Activated CD8-positive, alpha-beta T cell treated with anti-CD3 and anti-CD28 coated beads for 36 hours (primary cell): ENCODE data around the gene NYNRIN. TPM values are rescaled to one million over a fixed set of nuclear protein-coding genes. Genes with fewer than 3 reads are reported as not detected.
"Not testable (repeated sequence)": the region's sequence is repeated elsewhere in the genome, so short reads cannot be mapped to it uniquely, and the experiment has no call there.

Experiments used
- ATAC-seq: fragments of 200-7000 bp; cut with Tn5 transposase; one replicate; pipeline ENCODE4 v1.10.0; 2021; ENCODE audit warnings: mild to moderate bottlenecking, moderate library complexity
- CTCF ChIA-PET: fragments of 350-600 bp; sonication (Branson Sonifier 250); formaldehyde crosslinking; loops from one replicate; lab custom pipeline; 2021; ENCODE audit warnings: antibody characterized with exemption; lab: Charles Lee
- POLR2A ChIA-PET: fragments of 350-600 bp; sonication (Branson Sonifier 250); formaldehyde crosslinking; loops from one replicate; lab custom pipeline; 2021; ENCODE audit warnings: antibody characterized with exemption; lab: Charles Lee
- DNase-seq: peaks from one replicate; pipeline ENCODE4 v3.0.0-alpha.2; 2020
- H3K27ac Mint-ChIP-seq: one replicate; pipeline ENCODE4 v1.8.0; 2021; ENCODE audit warnings: mild to moderate bottlenecking, mixed read lengths
- H3K27me3 Mint-ChIP-seq: one replicate; pipeline ENCODE4 v1.8.0; 2021; ENCODE audit warnings: mixed read lengths
- H3K36me3 Mint-ChIP-seq: one replicate; pipeline ENCODE4 v1.8.0; 2021; ENCODE audit warnings: low read depth, mixed read lengths
- H3K4me1 Mint-ChIP-seq: one replicate; pipeline ENCODE4 v1.8.0; 2021; ENCODE audit warnings: low read depth, mixed read lengths
- H3K4me3 Mint-ChIP-seq: one replicate; pipeline ENCODE4 v1.8.0; 2021; ENCODE audit warnings: mild to moderate bottlenecking, moderate library complexity, mixed read lengths
- H3K9me3 Mint-ChIP-seq: one replicate; pipeline ENCODE4 v1.8.0; 2021; ENCODE audit warnings: mixed read lengths
- intact Hi-C: fragments of 100-400 bp; cut with micrococcal nuclease; formaldehyde crosslinking; loops from one replicate; pipeline ENCODE4 v1.10.0; 2022
- total RNA-seq, 2 experiments: library from RNA; stranded (reverse); gene quantifications; one replicate each; pipeline ENCODE4 v1.2.3, GENCODE V29; 2021
- TF ChIP-seq, protein P1 (sequence below): fragments of 200-600 bp; IDR thresholded peaks from one replicate; pipeline ENCODE4 v1.8.0; 2022; ENCODE audit warnings: antibody characterized with exemption, mild to moderate bottlenecking

The NYNRIN gene
- total RNA-seq, 2 experiments from 2014 or later, result 0.05 to 0.27 TPM

DNA sequence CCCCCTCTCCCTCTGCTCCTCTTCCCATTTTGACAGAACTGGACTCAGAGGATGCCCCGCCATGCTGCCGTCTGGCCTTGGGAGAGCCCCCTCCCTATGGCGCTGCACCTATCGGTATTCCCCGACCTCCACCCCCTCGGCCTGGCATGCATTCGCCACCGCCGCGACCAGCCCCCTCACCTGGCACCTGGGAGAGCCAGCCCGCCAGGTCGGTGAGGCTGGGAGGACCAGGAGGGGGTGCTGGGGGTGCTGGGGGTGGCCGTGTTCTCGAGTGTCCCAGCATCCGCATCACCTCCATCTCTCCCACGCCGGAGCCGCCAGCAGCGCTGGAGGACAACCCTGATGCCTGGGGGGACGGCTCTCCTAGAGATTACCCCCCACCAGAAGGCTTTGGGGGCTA lies 29.3 kb upstream of the NYNRIN start:
- Mint-ChIP-seq H3K4me1 (peaks cover 32% of the 10 kb centered on the region), H3K27me3 (peaks cover 33% of the 10 kb centered on the region), H3K36me3 (no peaks in the 10 kb centered on the region), H3K9me3 (no peaks in the 10 kb centered on the region), H3K4me3 (peak overlapping the region; percentile 17), H3K27ac (no peak overlapping the region)
- TF ChIP-seq, protein P1, sequence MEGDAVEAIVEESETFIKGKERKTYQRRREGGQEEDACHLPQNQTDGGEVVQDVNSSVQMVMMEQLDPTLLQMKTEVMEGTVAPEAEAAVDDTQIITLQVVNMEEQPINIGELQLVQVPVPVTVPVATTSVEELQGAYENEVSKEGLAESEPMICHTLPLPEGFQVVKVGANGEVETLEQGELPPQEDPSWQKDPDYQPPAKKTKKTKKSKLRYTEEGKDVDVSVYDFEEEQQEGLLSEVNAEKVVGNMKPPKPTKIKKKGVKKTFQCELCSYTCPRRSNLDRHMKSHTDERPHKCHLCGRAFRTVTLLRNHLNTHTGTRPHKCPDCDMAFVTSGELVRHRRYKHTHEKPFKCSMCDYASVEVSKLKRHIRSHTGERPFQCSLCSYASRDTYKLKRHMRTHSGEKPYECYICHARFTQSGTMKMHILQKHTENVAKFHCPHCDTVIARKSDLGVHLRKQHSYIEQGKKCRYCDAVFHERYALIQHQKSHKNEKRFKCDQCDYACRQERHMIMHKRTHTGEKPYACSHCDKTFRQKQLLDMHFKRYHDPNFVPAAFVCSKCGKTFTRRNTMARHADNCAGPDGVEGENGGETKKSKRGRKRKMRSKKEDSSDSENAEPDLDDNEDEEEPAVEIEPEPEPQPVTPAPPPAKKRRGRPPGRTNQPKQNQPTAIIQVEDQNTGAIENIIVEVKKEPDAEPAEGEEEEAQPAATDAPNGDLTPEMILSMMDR, result no peak
- ChIA-PET CTCF (interaction anchor here (6.3 kb wide), 1 partner anchor 36 kb away, joined by 30 read pairs; the partner anchor contains the start of gene ADCY4), POLR2A (no interaction called here)
- DNase-seq (no peak), ATAC-seq (no peak)
- intact Hi-C loops, result loop anchor here (5.0 kb wide), 1 partner anchor 63 kb away; no protein-coding TSS in a partner anchor

DNA sequence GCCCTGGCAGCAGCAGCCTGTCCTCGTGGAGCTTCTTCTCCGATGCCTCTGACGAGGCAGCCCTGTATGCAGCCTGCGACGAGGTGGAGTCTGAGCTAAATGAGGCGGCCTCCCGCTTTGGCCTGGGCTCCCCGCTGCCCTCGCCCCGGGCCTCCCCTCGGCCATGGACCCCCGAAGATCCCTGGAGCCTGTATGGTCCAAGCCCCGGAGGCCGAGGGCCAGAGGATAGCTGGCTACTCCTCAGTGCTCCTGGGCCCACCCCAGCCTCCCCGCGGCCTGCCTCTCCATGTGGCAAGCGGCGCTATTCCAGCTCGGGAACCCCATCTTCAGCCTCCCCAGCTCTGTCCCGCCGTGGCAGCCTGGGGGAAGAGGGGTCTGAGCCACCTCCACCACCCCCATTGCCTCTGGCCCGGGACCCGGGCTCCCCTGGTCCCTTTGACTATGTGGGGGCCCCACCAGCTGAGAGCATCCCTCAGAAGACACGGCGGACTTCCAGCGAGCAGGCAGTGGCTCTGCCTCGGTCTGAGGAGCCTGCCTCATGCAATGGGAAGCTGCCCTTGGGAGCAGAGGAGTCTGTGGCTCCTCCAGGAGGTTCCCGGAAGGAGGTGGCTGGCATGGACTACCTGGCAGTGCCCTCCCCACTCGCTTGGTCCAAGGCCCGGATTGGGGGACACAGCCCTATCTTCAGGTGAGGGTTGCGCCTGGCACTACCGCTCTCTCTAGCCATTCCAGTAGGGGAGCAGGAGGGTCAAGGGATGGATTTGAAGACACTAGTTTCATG lies 28.7 kb upstream of the NYNRIN start:
- POLR2A ChIA-PET, result interaction anchor here (1.6 kb wide), 1 partner anchor 60 kb away, joined by 4 read pairs; the partner anchor contains the start of gene KHNYN
- Mint-ChIP-seq H3K4me1 (peaks cover 30% of the 10 kb centered on the region), H3K4me3 (no peak overlapping the region), H3K9me3 (no peaks in the 10 kb centered on the region), H3K27me3 (peaks cover 30% of the 10 kb centered on the region), H3K36me3 (no peaks in the 10 kb centered on the region), H3K27ac (no peak overlapping the region)
- intact Hi-C loops, result loop anchor here (5.0 kb wide), 2 partner anchors 33 to 62 kb away; partner anchors contain the start of genes ADCY4 and RIPK3
- CTCF ChIA-PET, result interaction anchor here (1.0 to 6.3 kb wide), 4 partner anchors 13 to 61 kb away, joined by 3 to 30 read pairs (median 15); partner anchors contain the start of gene ADCY4
- DNase-seq (no peak), ATAC-seq (no peak)
- TF ChIP-seq, protein P1, result no peak

DNA sequence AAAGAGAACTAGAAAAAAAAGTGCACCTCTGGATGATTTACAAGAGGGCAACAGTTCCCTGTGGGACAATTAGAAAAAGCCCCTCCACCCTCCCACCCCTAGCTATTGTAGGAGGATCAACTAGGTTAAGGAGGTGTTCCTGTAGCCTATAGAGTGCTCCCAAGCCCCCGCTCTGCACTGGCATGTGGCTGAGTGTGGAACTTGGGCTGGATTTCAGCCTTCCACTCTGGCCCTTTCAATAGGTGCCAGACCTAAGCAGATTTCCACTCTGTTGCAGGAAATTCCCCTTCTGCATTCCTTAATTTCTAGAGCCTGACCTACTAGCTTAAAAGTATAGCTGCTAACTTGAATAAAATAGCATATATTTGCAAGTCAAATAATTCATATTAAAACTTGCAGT lies 28.1 kb upstream of the NYNRIN start:
- POLR2A ChIA-PET, result interaction anchor here (1.6 kb wide), 1 partner anchor 59 kb away, joined by 4 read pairs; the partner anchor contains the start of gene KHNYN
- ATAC-seq, result no peak
- Mint-ChIP-seq H3K27me3 (peaks cover 23% of the 10 kb centered on the region), H3K4me1 (peaks cover 23% of the 10 kb centered on the region), H3K9me3 (no peaks in the 10 kb centered on the region), H3K4me3 (no peak overlapping the region), H3K36me3 (no peaks in the 10 kb centered on the region), H3K27ac (no peak overlapping the region)
- DNase-seq, result no peak
- TF ChIP-seq, protein P1, result no peak
- intact Hi-C loops, result loop anchor here (5.0 kb wide), 1 partner anchor 33 kb away; the partner anchor contains the start of genes ADCY4 and RIPK3
- CTCF ChIA-PET, result interaction anchor here (1.0 to 6.3 kb wide), 4 partner anchors 13 to 61 kb away, joined by 3 to 30 read pairs (median 15); partner anchors contain the start of gene ADCY4

- Mint-ChIP-seq H3K27me3 (peaks cover 18% of the 10 kb centered on the region), H3K4me1 (peaks cover 18% of the 10 kb centered on the region)
- H3K27ac Mint-ChIP-seq, DNase-seq, POLR2A ChIA-PET, ATAC-seq, H3K9me3 Mint-ChIP-seq, H3K4me3 Mint-ChIP-seq, H3K36me3 Mint-ChIP-seq: not testable (repeated sequence)
- intact Hi-C loops, result loop anchor here (5.0 kb wide), 1 partner anchor 34 kb away; the partner anchor contains the start of genes ADCY4 and RIPK3
- CTCF ChIA-PET, result interaction anchor here (0.9 to 6.3 kb wide), 4 partner anchors 32 to 60 kb away, joined by 3 to 30 read pairs (median 15); partner anchors contain the start of genes ADCY4 and RIPK3
Observed at GRCh38 chr14:24371605-24372004, 27.2 kb upstream of the NYNRIN start.

DNA sequence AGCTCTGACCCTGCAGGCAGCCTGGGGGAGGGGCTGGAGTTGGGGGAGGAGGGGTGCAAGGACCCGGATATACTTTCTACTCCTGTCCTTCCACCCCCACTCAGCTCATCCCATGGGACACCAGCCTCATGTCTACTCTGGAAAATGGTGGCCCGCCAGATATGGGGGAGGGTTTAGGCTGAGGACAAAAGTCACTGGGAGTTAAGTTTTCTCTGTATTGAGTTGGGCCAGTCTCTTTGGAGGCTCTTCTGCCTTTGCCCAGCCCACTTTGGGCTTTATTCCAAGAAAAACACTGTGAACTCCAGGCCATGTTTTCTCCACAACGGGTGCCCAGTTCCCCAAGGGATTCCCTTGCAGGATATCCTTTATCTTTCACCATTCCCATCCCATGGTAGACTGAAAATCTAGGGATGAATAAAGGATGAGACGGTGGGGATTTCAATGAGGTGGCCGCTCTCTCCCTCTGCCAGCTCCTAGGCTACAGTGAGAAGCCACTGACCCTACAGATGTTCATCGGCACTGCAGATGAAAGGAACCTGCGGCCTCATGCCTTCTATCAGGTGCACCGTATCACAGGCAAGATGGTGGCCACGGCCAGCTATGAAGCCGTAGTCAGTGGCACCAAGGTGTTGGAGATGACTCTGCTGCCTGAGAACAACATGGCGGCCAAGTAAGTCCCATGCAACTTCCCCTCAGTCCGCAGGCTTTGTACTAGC lies 25.9 kb upstream of the NYNRIN start:
- H3K27me3 Mint-ChIP-seq, result peaks cover 6% of the 10 kb centered on the region
- ATAC-seq, result no peak

More for the DNA sequence above, 25.9 kb upstream of the NYNRIN start:
- intact Hi-C loops, result loop anchor here (5.0 kb wide), 1 partner anchor 36 kb away; the partner anchor contains the start of genes ADCY4 and RIPK3
- H3K4me1 Mint-ChIP-seq, result peaks cover 6% of the 10 kb centered on the region
- CTCF ChIA-PET, result interaction anchor here (4.7 to 6.3 kb wide), 2 partner anchors 39 to 58 kb away, joined by 23 to 30 read pairs; partner anchors contain the start of gene ADCY4
- POLR2A ChIA-PET, result interaction anchor here (1.2 kb wide), 1 partner anchor 16 kb away, joined by 3 read pairs; no protein-coding TSS in a partner anchor
- TF ChIP-seq, protein P1, result no peak
- no peaks in the 10 kb centered on the region for H3K36me3 Mint-ChIP-seq
- H3K27ac Mint-ChIP-seq, result no peak overlapping the region
- no peak for DNase-seq
- no peaks in the 10 kb centered on the region for H3K9me3 Mint-ChIP-seq
- no peak overlapping the region for H3K4me3 Mint-ChIP-seq
